GM12878 (cell line): ENCODE results near the gene SLC6A2. TPM values are rescaled to one million over a fixed set of nuclear protein-coding genes. Genes with fewer than 3 reads are reported as not detected.
A peak's percentile ranks its signal among the peaks of the same experiment; 100 is the strongest.

Source experiments
- ATAC-seq: fragments of 200-7000 bp; cut with Tn5 transposase; 3 replicates; pipeline ENCODE4 v1.9.1; 2020; ENCODE audit warnings: mild to moderate bottlenecking, moderate library complexity
- BruUV-seq: library from RNA; stranded (reverse); fragments of 400-500 nt; replicated peaks from 2 replicates; lab custom pipeline; 2021; lab: Mats Ljungman, UMichigan
- CTCF ChIA-PET: fragments of 300-600 bp; sonication (Branson Sonifier 250); formaldehyde crosslinking; extraction: SDS; loops from one replicate; lab custom pipeline; 2021; ENCODE audit warnings: inconsistent platforms; lab: Yijun Ruan, JAX
- POLR2A ChIA-PET: fragments of 350-600 bp; formaldehyde crosslinking; extraction: SDS; loops from one replicate; lab custom pipeline; 2021; ENCODE audit warnings: inconsistent platforms; lab: Charles Lee
- RAD21 ChIA-PET: fragments of 300-600 bp; sonication (Branson Sonifier 250); formaldehyde crosslinking; loops from one replicate; lab custom pipeline; 2023; ENCODE audit warnings: antibody characterized with exemption; ENCODE audit not compliant: unreplicated experiment; lab: Charles Lee
- SMC1A ChIA-PET: fragments of 300-600 bp; sonication (Branson Sonifier 250); formaldehyde crosslinking; loops from one replicate; lab custom pipeline; 2023; ENCODE audit not compliant: unreplicated experiment, uncharacterized antibody; lab: Charles Lee
- DNase-seq: peaks from one replicate; pipeline ENCODE4 v3.0.0-alpha.2; 2011; ENCODE audit warnings: low read depth, low spot score
- FAIRE-seq: peaks from 3 replicates; lab custom pipeline; 2011; peaks lifted over from hg19 to GRCh38; lab: Jason Lieb, UNC
- H2AFZ ChIP-seq: 2 replicates; pipeline ENCODE4 v1.6.0; 2011; ENCODE audit warnings: low read depth, low read length, control low read depth; ENCODE audit not compliant: control insufficient read depth
- H3K27ac ChIP-seq: 2 replicates; pipeline ENCODE4 v1.5.1; 2011; ENCODE audit warnings: control low read depth; ENCODE audit not compliant: control insufficient read depth, insufficient read depth
- H3K27me3 ChIP-seq, 2 experiments: replicated peaks in 1 of 2; 2 replicates each; pipeline versions ENCODE4 v1.6.0 to v1.6.1; 2011; ENCODE audit warnings: low read length in 1 of 2; ENCODE audit not compliant: control insufficient read depth in 2 of 2, insufficient read depth in 2 of 2
- H3K36me3 ChIP-seq, 2 experiments: 2 replicates each; pipeline ENCODE4 v1.5.1; 2011; ENCODE audit warnings: low read length in 1 of 2; ENCODE audit not compliant: control insufficient read depth in 2 of 2, insufficient read depth in 2 of 2
- H3K4me1 ChIP-seq: 2 replicates; pipeline ENCODE4 v1.6.1; 2011; ENCODE audit warnings: mild to moderate bottlenecking, low read length, moderate library complexity, mixed read lengths; ENCODE audit not compliant: control insufficient read depth, insufficient read depth
- H3K4me2 ChIP-seq: 2 replicates; pipeline ENCODE4 v1.6.0; 2011; ENCODE audit warnings: control low read depth; ENCODE audit not compliant: control insufficient read depth, insufficient read depth
- H3K4me3 ChIP-seq: fragments of 200-600 bp; sonication (generic); 2 replicates; pipeline ENCODE4 v1.5.1; 2016
- H3K79me2 ChIP-seq: 2 replicates; pipeline ENCODE4 v1.6.0; 2011; ENCODE audit warnings: low read length; ENCODE audit not compliant: control insufficient read depth, insufficient read depth
- H3K9ac ChIP-seq: 2 replicates; pipeline ENCODE4 v1.8.0; 2011; ENCODE audit warnings: low read length, control low read depth, mixed read lengths; ENCODE audit not compliant: control insufficient read depth, insufficient read depth
- H3K9me3 ChIP-seq: replicated peaks from 3 replicates; pipeline ENCODE4 v1.5.1; 2011; ENCODE audit warnings: mild to moderate bottlenecking, low read length; ENCODE audit not compliant: control insufficient read depth, insufficient read depth
- H4K20me1 ChIP-seq: 2 replicates; pipeline ENCODE4 v1.6.0; 2011; ENCODE audit not compliant: control insufficient read depth, insufficient read depth
- BHLHE40 ChIP-seq, 2 experiments: fragments of 450-650 bp in 1 of 2; IDR thresholded peaks; 2 replicates each; pipeline ENCODE4 v1.6.1; 2011 to 2017; ENCODE audit warnings: low read depth in 2 of 2, borderline replicate concordance in 1 of 2, improper control_type of control experiment in 1 of 2, low read length in 1 of 2, mild to moderate bottlenecking in 1 of 2
- ETV6 ChIP-seq, 2 experiments: fragments of 450-650 bp in 1 of 2; IDR thresholded peaks in 1 of 2; conservative IDR thresholded peaks in 1 of 2; 2 replicates each; pipeline ENCODE4 v1.6.1; 2014; ENCODE audit warnings: antibody characterized with exemption in 1 of 2, borderline replicate concordance in 1 of 2, low read depth in 1 of 2, mild to moderate bottlenecking in 1 of 2, moderate library complexity in 1 of 2
- POU2F2 ChIP-seq: IDR thresholded peaks from 3 replicates; pipeline ENCODE4 v1.6.1; 2011; ENCODE audit warnings: low read depth, mild to moderate bottlenecking, low read length, borderline replicate concordance
- RFX5 ChIP-seq: IDR thresholded peaks from 2 replicates; pipeline ENCODE4 v1.6.1; 2011; ENCODE audit warnings: low read depth, low read length, improper control_type of control experiment
- WGBS: methylation state at CpG from one replicate; pipeline ENCODE4 v1.1.6; 2016; ENCODE audit warnings: low lambda C conversion rate; ENCODE audit not compliant: insufficient replicate concordance, insufficient coverage; ENCODE audit errors: missing lambda C conversion rate; 5-methylcytosine and 5-hydroxymethylcytosine counted together
- in situ Hi-C: fragments of 300-500 bp; cut with MboI; formaldehyde crosslinking; loops from 9 replicates; pipeline ENCODE4 v1.14.3; 2018; ENCODE audit warnings: mixed read lengths
- intact Hi-C: fragments of 100-400 bp; cut with micrococcal nuclease; formaldehyde crosslinking; loops from one replicate; pipeline ENCODE4 v1.14.2; 2022; ENCODE audit not compliant: unreplicated experiment
- polyA plus RNA-seq, 11 experiments: library from polyadenylated mRNA; depleted of rRNA in 4 of 11; unstranded in 6 of 11; stranded (reverse) in 5 of 11; fragments of >200 nt; fragmentation: Nextera tagmentation in 4 of 11; fragmentation: Illumina TruSeq in 1 of 11; extraction: Ambion mirVana in 4 of 11; extraction: Trizol in 1 of 11; gene quantifications; 1 replicate in 1 of 11; 2 replicates in 10 of 11; pipeline versions ENCODE4 v1.2.1 to v1.2.3, GENCODE V29; 2011 to 2016; ENCODE audit warnings: inconsistent platforms in 2 of 11, missing spikeins in 2 of 11, low read depth in 1 of 11
- total RNA-seq, 4 experiments: library from RNA; depleted of rRNA in 3 of 4; stranded (reverse); fragments of >200 nt in 3 of 4; fragmentation: Illumina TruSeq in 1 of 4; extraction: Trizol in 1 of 4; gene quantifications; 2 replicates each; pipeline versions ENCODE4 v1.2.1 to v1.2.3, GENCODE V29; 2013 to 2021
- TF ChIP-seq, protein P1 (sequence below): IDR thresholded peaks from 2 replicates; pipeline ENCODE4 v1.6.1; 2011; ENCODE audit warnings: mild to moderate bottlenecking, low read depth, low read length, moderate library complexity; ENCODE audit not compliant: insufficient replicate concordance
- TF ChIP-seq, protein P2 (sequence below), 3 experiments: IDR thresholded peaks in 2 of 3; conservative IDR thresholded peaks in 1 of 3; 2 replicates each; pipeline ENCODE4 v1.5.1; 2011; ENCODE audit warnings: low read depth in 3 of 3, low read length in 3 of 3, mild to moderate bottlenecking in 3 of 3, control low read depth in 2 of 3, moderate library complexity in 2 of 3, inconsistent platforms in 1 of 3, mixed read lengths in 1 of 3; ENCODE audit not compliant: control insufficient read depth in 2 of 3, insufficient read depth in 1 of 3; ENCODE audit errors: extremely low read depth in 1 of 3

Gene SLC6A2
- total and polyA plus RNA-seq, 10 of the 15 experiments (the other 5 are each of a cell fraction or from before 2014, with no cell fraction given), result not detected

DNA sequence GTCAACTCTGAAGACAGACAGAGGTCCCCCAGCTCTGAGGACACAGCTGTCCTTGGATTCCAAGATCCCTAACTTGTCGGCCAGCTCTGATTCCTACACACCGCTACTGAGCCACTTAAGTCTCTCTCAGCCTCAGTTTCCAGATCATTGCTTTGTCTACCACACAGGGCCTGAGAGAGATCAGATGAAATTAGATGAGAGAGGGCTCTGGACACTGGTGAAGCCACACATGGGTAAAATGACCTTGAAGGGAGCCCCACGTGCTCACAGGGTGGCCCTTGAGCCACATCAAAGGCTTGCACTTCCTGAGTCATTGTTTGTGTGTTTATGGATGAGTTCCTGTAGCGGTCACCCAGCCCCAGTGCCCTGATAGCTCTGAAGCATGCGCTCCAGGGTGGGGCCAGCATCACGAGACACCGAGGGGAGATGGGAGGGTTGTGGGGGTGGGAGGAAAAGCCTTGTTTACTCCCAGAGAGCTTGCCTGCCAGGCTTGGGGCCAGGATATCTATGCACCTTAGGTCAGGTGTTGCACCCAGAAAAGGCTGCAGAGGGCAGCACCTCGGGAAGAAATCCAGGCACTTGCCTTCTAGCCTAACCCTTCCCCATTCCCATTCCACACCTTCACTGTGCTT lies 32.7 kb upstream of the SLC6A2 start:
- Histone ChIP-seq H3K27ac (no peak overlapping the region), H2AFZ (no peak overlapping the region), H3K4me3 (no peak overlapping the region), H4K20me1 (no peaks in the 10 kb centered on the region), H3K9me3 (no peaks in the 10 kb centered on the region), H3K9ac (no peak overlapping the region), H3K79me2 (no peaks in the 10 kb centered on the region), H3K4me1 (no peaks in the 10 kb centered on the region)
- CTCF ChIA-PET, result interaction anchor here (0.7 kb wide), 1 partner anchor 149 kb away, joined by 3 read pairs; no protein-coding TSS in a partner anchor
- POLR2A ChIA-PET, result no interaction called here
- BruUV-seq, result no TSS peak
- ATAC-seq (peak; percentile 32), DNase-seq (no peak), FAIRE-seq (no peak)
- SMC1A ChIA-PET, result interaction anchor here (1.3 kb wide), 1 partner anchor 10 kb away, joined by 5 read pairs; no protein-coding TSS in a partner anchor
- intact Hi-C loops, result no loop called here
- in situ Hi-C loops, result no loop called here
- RAD21 ChIA-PET, result no interaction called here
- TF ChIP-seq, protein P1, sequence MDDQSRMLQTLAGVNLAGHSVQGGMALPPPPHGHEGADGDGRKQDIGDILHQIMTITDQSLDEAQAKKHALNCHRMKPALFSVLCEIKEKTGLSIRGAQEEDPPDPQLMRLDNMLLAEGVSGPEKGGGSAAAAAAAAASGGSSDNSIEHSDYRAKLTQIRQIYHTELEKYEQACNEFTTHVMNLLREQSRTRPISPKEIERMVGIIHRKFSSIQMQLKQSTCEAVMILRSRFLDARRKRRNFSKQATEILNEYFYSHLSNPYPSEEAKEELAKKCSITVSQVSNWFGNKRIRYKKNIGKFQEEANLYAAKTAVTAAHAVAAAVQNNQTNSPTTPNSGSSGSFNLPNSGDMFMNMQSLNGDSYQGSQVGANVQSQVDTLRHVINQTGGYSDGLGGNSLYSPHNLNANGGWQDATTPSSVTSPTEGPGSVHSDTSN, result no peak
- TF ChIP-seq, protein P2, sequence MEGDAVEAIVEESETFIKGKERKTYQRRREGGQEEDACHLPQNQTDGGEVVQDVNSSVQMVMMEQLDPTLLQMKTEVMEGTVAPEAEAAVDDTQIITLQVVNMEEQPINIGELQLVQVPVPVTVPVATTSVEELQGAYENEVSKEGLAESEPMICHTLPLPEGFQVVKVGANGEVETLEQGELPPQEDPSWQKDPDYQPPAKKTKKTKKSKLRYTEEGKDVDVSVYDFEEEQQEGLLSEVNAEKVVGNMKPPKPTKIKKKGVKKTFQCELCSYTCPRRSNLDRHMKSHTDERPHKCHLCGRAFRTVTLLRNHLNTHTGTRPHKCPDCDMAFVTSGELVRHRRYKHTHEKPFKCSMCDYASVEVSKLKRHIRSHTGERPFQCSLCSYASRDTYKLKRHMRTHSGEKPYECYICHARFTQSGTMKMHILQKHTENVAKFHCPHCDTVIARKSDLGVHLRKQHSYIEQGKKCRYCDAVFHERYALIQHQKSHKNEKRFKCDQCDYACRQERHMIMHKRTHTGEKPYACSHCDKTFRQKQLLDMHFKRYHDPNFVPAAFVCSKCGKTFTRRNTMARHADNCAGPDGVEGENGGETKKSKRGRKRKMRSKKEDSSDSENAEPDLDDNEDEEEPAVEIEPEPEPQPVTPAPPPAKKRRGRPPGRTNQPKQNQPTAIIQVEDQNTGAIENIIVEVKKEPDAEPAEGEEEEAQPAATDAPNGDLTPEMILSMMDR (IDR thresholded peaks at IDR 0.05 in 2 of 3, conservative IDR thresholded peaks at IDR 0.05 in 1 of 3; ENCODE audit: control insufficient read depth in 2 of 3, extremely low read depth in 1 of 3, insufficient read depth in 1 of 3, low read depth in 3 of 3, low read length in 3 of 3), result peak in 1 of 3 experiments; percentile 11; a peak in 2 of 6 replicates
- TF ChIP-seq BHLHE40 (IDR thresholded peaks at IDR 0.05; ENCODE audit: borderline replicate concordance in 1 of 2, low read depth in 2 of 2, low read length in 1 of 2), result 0 out of 4 replicates have a peak, but pooled peaks of 1 of the 2 experiments have one; percentile 12
- TF ChIP-seq RFX5, result no peak
- no peak for TF ChIP-seq POU2F2
- TF ChIP-seq ETV6 (conservative IDR thresholded peaks at IDR 0.05 in 1 of 2, IDR thresholded peaks at IDR 0.05 in 1 of 2; ENCODE audit: borderline replicate concordance in 1 of 2, low read depth in 1 of 2), result no peak
- TF ChIP-seq, all 136 proteins: peak for 2
- 28% methylated on average over 8 of the region's 8 CpGs for WGBS
- H3K36me3 ChIP-seq, result no peaks in the 10 kb centered on the region
- no peaks in the 10 kb centered on the region for H3K27me3 ChIP-seq
- H3K4me2 ChIP-seq, result no peak overlapping the region
